ENCODE results near the gene HJURP. TPM values are rescaled to one million over a fixed set of nuclear protein-coding genes. Genes with fewer than 3 reads are reported as not detected.
A peak's percentile ranks its signal among the peaks of the same experiment; 100 is the strongest.

Gene HJURP
- total RNA-seq, 1 experiment from 2014 or later, result 109 TPM

DNA sequence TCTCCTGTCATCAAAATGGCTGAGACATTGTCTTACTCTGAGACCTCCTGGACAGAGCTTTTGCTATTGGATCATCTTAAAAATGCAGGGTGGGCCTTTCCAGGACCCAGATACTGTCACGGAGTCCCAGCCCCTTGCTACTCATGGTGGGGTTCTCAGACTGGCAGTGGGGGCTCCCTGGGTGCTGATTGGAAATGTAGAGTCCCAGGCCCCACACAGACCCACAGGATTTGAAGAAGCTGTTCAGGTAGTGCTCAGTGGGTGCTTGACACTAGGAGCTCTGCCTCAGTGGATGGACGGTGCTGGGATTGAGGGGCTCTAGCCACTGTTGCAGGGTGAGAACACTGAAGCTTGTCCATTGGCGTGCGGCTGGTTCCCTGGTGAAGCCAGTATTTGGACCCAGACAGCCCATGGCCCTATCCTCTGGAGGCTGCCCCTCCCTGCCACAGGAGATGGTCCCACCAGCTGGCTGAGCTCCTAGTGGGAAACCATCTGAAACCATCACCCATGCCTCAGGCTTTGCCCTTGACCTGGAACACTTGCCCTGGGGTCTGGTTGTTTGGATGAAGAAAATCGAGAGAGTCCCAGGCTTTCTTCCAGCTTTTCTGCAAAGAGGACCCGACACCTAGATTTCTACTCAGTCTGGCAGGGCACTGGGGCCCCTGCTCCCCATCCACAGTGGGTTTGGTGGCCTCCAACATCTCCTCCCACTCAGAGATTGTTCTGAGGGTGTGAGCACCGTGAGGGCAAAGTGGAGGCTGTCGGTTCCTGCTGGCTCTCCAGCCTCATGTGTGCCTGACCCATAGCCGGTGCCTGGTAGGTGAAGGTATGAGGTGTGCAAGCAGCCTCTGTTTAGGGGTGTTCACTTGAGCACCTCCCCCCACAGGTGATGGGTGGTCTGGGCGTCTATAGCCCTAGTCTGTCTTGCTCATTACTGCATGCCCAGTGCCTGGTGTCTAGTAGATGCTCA is 46.1 kb downstream of the HJURP start:
- intact Hi-C loops (cut with micrococcal nuclease; ENCODE audit: unreplicated experiment), result no loop called here
- no TSS peak for BruUV-seq (replicated peaks)
- Histone ChIP-seq H2AFZ (no peak overlapping the region), H3K36me3 (ENCODE audit: low read depth) (no peaks in the 10 kb centered on the region), H3K4me1 (replicated peaks; ENCODE audit: insufficient read depth) (no peaks in the 10 kb centered on the region), H3K4me3 (no peak overlapping the region), H4K20me1 (ENCODE audit: insufficient read depth) (no peaks in the 10 kb centered on the region), H3K9me2 (ENCODE audit: insufficient read depth) (no peaks in the 10 kb centered on the region), H3F3A (ENCODE audit: insufficient read depth, low read depth) (no peaks in the 10 kb centered on the region), H3K4me2 (no peak overlapping the region), H3K27ac (no peak overlapping the region), H3K79me2 (ENCODE audit: low read depth) (no peaks in the 10 kb centered on the region), H3K9me3 (ENCODE audit: insufficient read depth, low read depth) (no peaks in the 10 kb centered on the region), H3K27me3 (ENCODE audit: insufficient read depth, low read depth) (no peaks in the 10 kb centered on the region; the same call in 1 of the 2 replicates)
- TF ChIP-seq, protein P1, sequence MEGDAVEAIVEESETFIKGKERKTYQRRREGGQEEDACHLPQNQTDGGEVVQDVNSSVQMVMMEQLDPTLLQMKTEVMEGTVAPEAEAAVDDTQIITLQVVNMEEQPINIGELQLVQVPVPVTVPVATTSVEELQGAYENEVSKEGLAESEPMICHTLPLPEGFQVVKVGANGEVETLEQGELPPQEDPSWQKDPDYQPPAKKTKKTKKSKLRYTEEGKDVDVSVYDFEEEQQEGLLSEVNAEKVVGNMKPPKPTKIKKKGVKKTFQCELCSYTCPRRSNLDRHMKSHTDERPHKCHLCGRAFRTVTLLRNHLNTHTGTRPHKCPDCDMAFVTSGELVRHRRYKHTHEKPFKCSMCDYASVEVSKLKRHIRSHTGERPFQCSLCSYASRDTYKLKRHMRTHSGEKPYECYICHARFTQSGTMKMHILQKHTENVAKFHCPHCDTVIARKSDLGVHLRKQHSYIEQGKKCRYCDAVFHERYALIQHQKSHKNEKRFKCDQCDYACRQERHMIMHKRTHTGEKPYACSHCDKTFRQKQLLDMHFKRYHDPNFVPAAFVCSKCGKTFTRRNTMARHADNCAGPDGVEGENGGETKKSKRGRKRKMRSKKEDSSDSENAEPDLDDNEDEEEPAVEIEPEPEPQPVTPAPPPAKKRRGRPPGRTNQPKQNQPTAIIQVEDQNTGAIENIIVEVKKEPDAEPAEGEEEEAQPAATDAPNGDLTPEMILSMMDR (conservative IDR thresholded peaks at IDR 0.05), result no peak
- no peak for TF ChIP-seq EZH2 (IDR thresholded peaks at IDR 0.05; ENCODE audit: low read depth)
- no peak for DNase-seq
- ChIA-PET CTCF (interaction anchor here (0.6 kb wide), 1 partner anchor 37 kb away, joined by 3 read pairs; no protein-coding TSS in a partner anchor), POLR2A (ENCODE audit: unreplicated experiment) (interaction anchor here (0.5 kb wide), 1 partner anchor 885 kb away, joined by 6 read pairs; no protein-coding TSS in a partner anchor)

DNA sequence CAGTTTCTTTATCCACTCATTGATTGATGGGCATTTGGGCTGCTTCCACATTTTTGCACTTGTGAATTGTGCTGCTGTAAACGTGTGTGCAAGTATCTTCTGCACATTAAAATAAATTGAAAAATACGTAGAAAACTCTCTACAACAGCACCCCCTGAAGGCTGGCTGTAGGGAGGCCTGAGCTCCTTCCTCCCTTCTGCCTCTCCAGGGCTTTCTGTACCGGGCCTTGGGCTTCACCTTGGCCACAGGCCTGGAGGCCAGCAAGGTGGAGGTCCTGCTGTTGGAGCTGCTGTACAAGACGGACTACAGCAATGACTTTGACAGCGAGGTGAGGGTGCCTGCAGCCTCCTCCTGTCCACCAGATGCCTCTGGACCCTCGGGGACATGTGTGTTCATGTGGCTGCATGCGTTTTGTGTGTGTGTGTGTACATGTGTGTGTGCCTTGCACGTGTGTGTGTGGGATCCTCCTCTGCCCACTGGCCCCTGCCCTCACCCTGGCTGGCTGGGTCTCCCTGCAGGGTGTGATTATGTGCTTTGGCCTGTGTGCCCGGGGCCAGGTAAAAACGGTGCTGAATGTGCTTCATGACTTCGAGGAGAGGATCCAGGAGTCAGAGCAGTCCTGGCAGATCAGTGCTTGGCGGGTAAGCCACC is 47.0 kb downstream of the HJURP start:
- BruUV-seq (replicated peaks), result no TSS peak
- intact Hi-C loops (cut with micrococcal nuclease; ENCODE audit: unreplicated experiment), result no loop called here
- Histone ChIP-seq H4K20me1 (ENCODE audit: insufficient read depth) (no peaks in the 10 kb centered on the region), H3K27ac (no peak overlapping the region), H3K4me1 (replicated peaks; ENCODE audit: insufficient read depth) (no peaks in the 10 kb centered on the region), H3K4me2 (no peak overlapping the region), H3K9me2 (ENCODE audit: insufficient read depth) (no peaks in the 10 kb centered on the region), H2AFZ (no peak overlapping the region), H3K27me3 (ENCODE audit: insufficient read depth, low read depth) (no peaks in the 10 kb centered on the region; the same call in 1 of the 2 replicates), H3K4me3 (no peak overlapping the region), H3F3A (ENCODE audit: insufficient read depth, low read depth) (no peaks in the 10 kb centered on the region), H3K79me2 (ENCODE audit: low read depth) (no peaks in the 10 kb centered on the region), H3K36me3 (ENCODE audit: low read depth) (no peaks in the 10 kb centered on the region), H3K9me3 (ENCODE audit: insufficient read depth, low read depth) (no peaks in the 10 kb centered on the region)
- TF ChIP-seq, protein P1 (conservative IDR thresholded peaks at IDR 0.05), result peak; percentile 43; the same call in 1 of the 2 replicates
- TF ChIP-seq EZH2 (IDR thresholded peaks at IDR 0.05; ENCODE audit: low read depth), result no peak
- POLR2A ChIA-PET (ENCODE audit: unreplicated experiment), result no interaction called here
- CTCF ChIA-PET, result interaction anchor here (0.6 kb wide), 1 partner anchor 38 kb away, joined by 3 read pairs; no protein-coding TSS in a partner anchor
- DNase-seq, result no peak

DNA sequence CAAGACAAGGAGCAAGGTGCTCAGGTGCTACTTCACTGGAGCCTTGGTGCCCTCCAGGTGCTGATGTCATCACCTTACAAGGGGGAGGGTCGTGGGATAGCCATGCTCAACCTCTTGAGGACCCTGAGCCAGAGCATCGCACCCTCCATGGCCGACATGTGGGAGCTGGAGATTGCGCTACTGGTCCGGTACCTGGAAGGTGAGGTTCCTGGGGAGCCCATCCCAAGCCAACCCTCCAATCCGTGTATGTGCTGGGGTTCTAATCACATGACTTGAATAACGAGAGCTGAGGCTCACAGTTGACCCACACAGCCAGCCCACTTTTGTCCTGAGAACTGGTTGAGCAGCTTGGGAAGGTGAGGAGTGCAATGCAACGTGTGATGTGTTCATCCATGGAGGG is 50.3 kb downstream of the HJURP start:
- Histone ChIP-seq H3K4me2 (no peak overlapping the region), H3K27me3 (ENCODE audit: insufficient read depth, low read depth) (no peaks in the 10 kb centered on the region; the same call in 1 of the 2 replicates), H4K20me1 (ENCODE audit: insufficient read depth) (no peaks in the 10 kb centered on the region), H3K79me2 (ENCODE audit: low read depth) (no peaks in the 10 kb centered on the region), H3F3A (ENCODE audit: insufficient read depth, low read depth) (no peaks in the 10 kb centered on the region), H3K9me2 (ENCODE audit: insufficient read depth) (no peaks in the 10 kb centered on the region), H3K9me3 (ENCODE audit: insufficient read depth, low read depth) (no peaks in the 10 kb centered on the region), H3K4me3 (no peak overlapping the region), H2AFZ (no peak overlapping the region), H3K27ac (no peak overlapping the region), H3K4me1 (replicated peaks; ENCODE audit: insufficient read depth) (peaks cover 7% of the 10 kb centered on the region), H3K36me3 (ENCODE audit: low read depth) (no peaks in the 10 kb centered on the region)
- DNase-seq, result no peak
- CTCF ChIA-PET, result no interaction called here
- POLR2A ChIA-PET (ENCODE audit: unreplicated experiment), result interaction anchor here (0.5 kb wide), 1 partner anchor 54 kb away, joined by 5 read pairs; no protein-coding TSS in a partner anchor
- intact Hi-C loops (cut with micrococcal nuclease; ENCODE audit: unreplicated experiment), result no loop called here
- no peak for TF ChIP-seq EZH2 (IDR thresholded peaks at IDR 0.05; ENCODE audit: low read depth)
- BruUV-seq (replicated peaks), result no TSS peak

Measured in PC-9 (cell line).